HepG2 (cell line): ENCODE results near the gene CTNNA2. TPM values are rescaled to one million over a fixed set of nuclear protein-coding genes. Genes with fewer than 3 reads are reported as not detected.

ENCODE experiments used
- ATAC-seq: fragments of 200-7000 bp; cut with Tn5 transposase; 3 replicates; pipeline ENCODE4 v1.9.1; 2020; ENCODE audit warnings: mild to moderate bottlenecking, moderate library complexity
- BruUV-seq: library from RNA; stranded (reverse); fragments of 400-500 nt; replicated peaks from 2 replicates; lab custom pipeline; 2021; lab: Mats Ljungman, UMichigan
- CTCF ChIA-PET: fragments of 300-600 bp; formaldehyde crosslinking; extraction: SDS; loops from one replicate; lab custom pipeline; 2021; ENCODE audit warnings: low total read pairs, inconsistent platforms, low intra/inter-chr PET ratio; lab: Yijun Ruan, JAX
- POLR2A ChIA-PET: fragments of 350-600 bp; sonication (Branson Sonifier 250); formaldehyde crosslinking; loops from one replicate; lab custom pipeline; 2020; ENCODE audit warnings: antibody characterized with exemption, inconsistent platforms; lab: Yijun Ruan, JAX
- DNase-seq: peaks from one replicate; pipeline ENCODE4 v3.0.0-alpha.2; 2015; ENCODE audit warnings: low spot score
- FAIRE-seq: peaks from 3 replicates; lab custom pipeline; 2011; peaks lifted over from hg19 to GRCh38; lab: Jason Lieb, UNC
- H2AFZ ChIP-seq: one replicate; pipeline ENCODE4 v1.6.1; 2011; ENCODE audit warnings: low read length, inconsistent platforms
- H3K27ac ChIP-seq: fragments of 300-600 bp; 3 replicates; pipeline ENCODE4 v1.8.0; 2011; ENCODE audit warnings: mixed run types, mild to moderate bottlenecking, mixed read lengths, low read length, inconsistent platforms; ENCODE audit not compliant: insufficient read depth; ENCODE audit errors: extremely low read length
- H3K27me3 ChIP-seq, 2 experiments: fragments of 200-600 bp in 1 of 2; 2 replicates in 1 of 2; 3 replicates in 1 of 2; pipeline versions ENCODE4 v1.6.0 to v1.8.0; 2011; ENCODE audit warnings: low read length in 2 of 2, mild to moderate bottlenecking in 2 of 2, moderate library complexity in 2 of 2, inconsistent platforms in 1 of 2; ENCODE audit not compliant: insufficient read depth in 2 of 2, control insufficient read depth in 1 of 2
- H3K36me3 ChIP-seq, 2 experiments: fragments of 200-600 bp in 1 of 2; replicated peaks in 1 of 2; 2 replicates in 1 of 2; 3 replicates in 1 of 2; pipeline versions ENCODE4 v1.5.1 to v1.8.0; 2011; ENCODE audit warnings: low read length in 2 of 2, inconsistent platforms in 1 of 2; ENCODE audit not compliant: insufficient read depth in 2 of 2, control insufficient read depth in 1 of 2
- H3K4me1 ChIP-seq: 2 replicates; pipeline ENCODE4 v1.5.1; 2012; ENCODE audit warnings: low read length, inconsistent platforms; ENCODE audit not compliant: insufficient read depth
- H3K4me2 ChIP-seq: 2 replicates; pipeline ENCODE4 v1.6.0; 2011; ENCODE audit warnings: low read depth, low read length, inconsistent platforms
- H3K4me3 ChIP-seq, 3 experiments: fragments of 200-600 bp in 1 of 3; sonication (generic), shearing (Covaris generic) in 1 of 3; replicated peaks in 1 of 3; 2 replicates each; pipeline ENCODE4 v1.5.1; 2011 to 2016; ENCODE audit warnings: low read length in 3 of 3, inconsistent platforms in 2 of 3, low read depth in 2 of 3, mild to moderate bottlenecking in 2 of 3, control low read depth in 1 of 3, mixed read lengths in 1 of 3; ENCODE audit not compliant: insufficient read depth in 1 of 3
- H3K79me2 ChIP-seq: one replicate; pipeline ENCODE4 v1.6.1; 2011; ENCODE audit warnings: low read length, inconsistent platforms; ENCODE audit not compliant: insufficient read depth
- H3K9ac ChIP-seq: 2 replicates; pipeline ENCODE4 v1.6.0; 2011; ENCODE audit warnings: mild to moderate bottlenecking, low read depth, low read length, inconsistent platforms; ENCODE audit not compliant: insufficient read depth
- H3K9me3 ChIP-seq: 2 replicates; pipeline ENCODE4 v1.5.1; 2012; ENCODE audit warnings: mild to moderate bottlenecking, low read length
- H4K20me1 ChIP-seq: 2 replicates; pipeline ENCODE4 v1.6.0; 2011; ENCODE audit warnings: inconsistent platforms, mild to moderate bottlenecking, low read length, moderate library complexity; ENCODE audit not compliant: insufficient read depth
- CTCF ChIP-seq: sonication (generic); formaldehyde crosslinking; IDR thresholded peaks from 2 replicates; pipeline ENCODE4 v1.5.0; 2020; ENCODE audit warnings: mild to moderate bottlenecking, missing genetic modification reagents, moderate library complexity
- FOXP4 ChIP-seq: sonication (generic); formaldehyde crosslinking; IDR thresholded peaks from 2 replicates; pipeline ENCODE4 v1.4.0; 2020; ENCODE audit warnings: missing genetic modification reagents
- HMG20B ChIP-seq: conservative IDR thresholded peaks from 2 replicates; pipeline ENCODE4 v1.6.1; 2016; ENCODE audit warnings: missing genetic modification reagents, missing compliant biosample characterization
- IKZF5 ChIP-seq: IDR thresholded peaks from 2 replicates; pipeline ENCODE4 v1.6.1; 2018; ENCODE audit warnings: missing genetic modification reagents, mild to moderate bottlenecking, missing compliant biosample characterization
- MXD3 ChIP-seq: IDR thresholded peaks from 2 replicates; pipeline ENCODE4 v1.6.1; 2016; ENCODE audit warnings: mild to moderate bottlenecking, missing biosample characterization, missing genetic modification reagents
- NFE2 ChIP-seq: sonication (generic); formaldehyde crosslinking; IDR thresholded peaks from 2 replicates; pipeline ENCODE4 v1.4.0; 2020; ENCODE audit warnings: missing genetic modification reagents
- NR0B2 ChIP-seq: sonication (generic); formaldehyde crosslinking; IDR thresholded peaks from 2 replicates; pipeline ENCODE4 v1.4.0; 2020; ENCODE audit warnings: mild to moderate bottlenecking, missing genetic modification reagents
- PBX3 ChIP-seq: sonication (generic); formaldehyde crosslinking; IDR thresholded peaks from 2 replicates; pipeline ENCODE4 v1.8.1; 2023; ENCODE audit warnings: missing genetic modification reagents, inconsistent platforms, borderline replicate concordance
- SMC3 ChIP-seq: IDR thresholded peaks from 2 replicates; pipeline ENCODE4 v1.6.1; 2011; ENCODE audit warnings: low read length, improper control_type of control experiment
- STAG1 ChIP-seq: sonication (generic); formaldehyde crosslinking; IDR thresholded peaks from 2 replicates; pipeline ENCODE4 v1.4.0; 2020; ENCODE audit warnings: missing genetic modification reagents
- ZBTB38 ChIP-seq: sonication (generic); formaldehyde crosslinking; IDR thresholded peaks from 2 replicates; pipeline ENCODE4 v1.5.1; 2020; ENCODE audit warnings: mild to moderate bottlenecking, missing genetic modification reagents
- ZHX1 ChIP-seq: sonication (generic); formaldehyde crosslinking; IDR thresholded peaks from 2 replicates; pipeline ENCODE4 v1.8.1; 2022; ENCODE audit warnings: low read depth, mild to moderate bottlenecking, missing genetic modification reagents
- ZNF230 ChIP-seq: sonication (generic); formaldehyde crosslinking; IDR thresholded peaks from 2 replicates; pipeline ENCODE4 v1.4.0; 2020; ENCODE audit warnings: mild to moderate bottlenecking, missing genetic modification reagents
- WGBS: methylation state at CpG from one replicate; pipeline ENCODE4 v1.1.6; 2017; ENCODE audit warnings: low lambda C conversion rate; 5-methylcytosine and 5-hydroxymethylcytosine counted together
- in situ Hi-C: cut with HindIII; loops from 2 replicates; pipeline ENCODE4 v1.10.0; 2017; ENCODE audit warnings: low pct_unique_long_range_greater_than_20kb; ENCODE audit not compliant: extremely low pct_ligation_motif_present
- intact Hi-C: fragments of 100-400 bp; cut with micrococcal nuclease; formaldehyde crosslinking; loops from one replicate; pipeline ENCODE4 v1.10.0; 2022; ENCODE audit not compliant: unreplicated experiment
- polyA plus RNA-seq, 8 experiments: library from polyadenylated mRNA; depleted of rRNA in 3 of 8; stranded (reverse) in 7 of 8; unstranded in 1 of 8; fragments of >200 nt; fragmentation: Illumina TruSeq in 4 of 8; extraction: Trizol in 4 of 8; gene quantifications; 2 replicates each; pipeline versions ENCODE4 v1.2.1 to v1.2.3, GENCODE V29; 2011 to 2016; ENCODE audit warnings: low read depth in 4 of 8, missing spikeins in 1 of 8, mixed read lengths in 1 of 8; ENCODE audit not compliant: insufficient read depth in 1 of 8
- total RNA-seq, 5 experiments: library from RNA; depleted of rRNA; stranded (reverse); fragments of >200 nt; fragmentation: Illumina TruSeq; extraction: Trizol; gene quantifications; 2 replicates each; pipeline ENCODE4 v1.2.3, GENCODE V29; 2016; ENCODE audit warnings: low read depth in 1 of 5

CTNNA2 gene
- total and polyA plus RNA-seq, 2 of the 13 experiments (the other 11 are each of a cell fraction or from before 2014, with no cell fraction given) = not detected

- TF ChIP-seq FOXP4 (CRISPR knock-in tag) (no peak), IKZF5 (CRISPR knock-in tag) (no peak), ZNF230 (CRISPR knock-in tag) (no peak), PBX3 (no peak)
These were observed 983.9 kb downstream of the CTNNA2 start (continued) for GRCh38 chr2:80496775-80497174.

GRCh38 chr2:80499095-80499494 lies 986.2 kb downstream of the CTNNA2 start:
- Histone ChIP-seq H3K27ac (no peak overlapping the region), H3K4me2 (no peak overlapping the region), H3K27me3 (no peaks in the 10 kb centered on the region), H3K9ac (no peak overlapping the region), H3K9me3 (peaks cover 17% of the 10 kb centered on the region; the same call in 1 of the 2 replicates), H3K79me2 (no peaks in the 10 kb centered on the region), H2AFZ (no peak overlapping the region), H4K20me1 (no peaks in the 10 kb centered on the region), H3K4me1 (no peaks in the 10 kb centered on the region), H3K4me3 (no peak overlapping the region), H3K36me3 (no peaks in the 10 kb centered on the region)
- FAIRE-seq = peak; percentile 18
- WGBS = 8% methylated on average over 2 of the region's 2 CpGs
- ChIA-PET CTCF (interaction anchor here (1.2 kb wide), 1 partner anchor 427 kb away, joined by 4 read pairs; no protein-coding TSS in a partner anchor), POLR2A (no interaction called here)
- BruUV-seq = no TSS peak
- DNase-seq = peak; percentile 18
- peak; percentile 58; the same call in 1 of the 3 replicates for ATAC-seq
- intact Hi-C loops (no loop called here), in situ Hi-C loops (no loop called here)
- TF ChIP-seq MXD3 (CRISPR knock-in tag) = no peak
- TF ChIP-seq ZHX1 = no peak
- peak; percentile 53 for TF ChIP-seq STAG1 (CRISPR knock-in tag)
- no peak for TF ChIP-seq HMG20B (CRISPR knock-in tag)
- no peak for TF ChIP-seq NR0B2 (CRISPR knock-in tag)
- TF ChIP-seq CTCF (CRISPR knock-in tag) = peak; percentile 39
- TF ChIP-seq SMC3 = peak; percentile 66
- no peak for TF ChIP-seq NFE2 (CRISPR knock-in tag)
- TF ChIP-seq ZBTB38 = no peak
